ENCODE measurements around the gene CDKL1.

The CDKL1 gene

DNA sequence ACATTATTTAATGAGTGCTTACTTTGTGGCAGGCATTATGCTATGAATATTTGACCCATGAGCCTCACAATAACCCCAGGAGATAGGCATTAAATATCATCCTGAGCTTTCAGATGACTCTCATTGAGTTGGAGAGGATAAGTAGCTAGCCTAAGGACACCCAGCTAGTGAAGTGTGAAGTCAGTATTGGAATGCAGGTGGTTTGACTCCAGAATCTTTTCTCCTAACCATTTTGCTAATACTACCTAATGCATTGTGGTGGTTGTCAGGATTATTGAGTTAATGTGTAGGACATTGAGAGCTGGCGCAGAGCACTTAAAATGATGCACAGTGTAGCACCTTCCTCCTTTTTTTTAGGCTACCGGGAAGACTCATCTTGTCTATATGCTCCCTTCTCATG, 3.8 kb upstream of the CDKL1 start:
- H3K9me2 ChIP-seq (replicated peaks; ENCODE audit: control insufficient read depth, low read length) = no peaks in the 10 kb centered on the region
- no peaks in the 10 kb centered on the region for H3K79me2 ChIP-seq (ENCODE audit: control insufficient read depth, low read length)
- H3K4me1 ChIP-seq (ENCODE audit: control insufficient read depth, low read length) = peaks cover 28% of the 10 kb centered on the region
- H3K4me3 ChIP-seq (ENCODE audit: low read length) = no peak overlapping the region
- H3K36me3 ChIP-seq (ENCODE audit: control insufficient read depth, low read length) = no peaks in the 10 kb centered on the region
- peaks cover 10% of the 10 kb centered on the region for H3F3A ChIP-seq (ENCODE audit: control insufficient read depth, insufficient read depth)
- no peaks in the 10 kb centered on the region for H3K27me3 ChIP-seq (ENCODE audit: control insufficient read depth, low read length)
- H3K9me3 ChIP-seq (ENCODE audit: control insufficient read depth, insufficient read depth, low read length) = no peaks in the 10 kb centered on the region
- no peak overlapping the region for H3K4me2 ChIP-seq (ENCODE audit: low read length)
- no peaks in the 10 kb centered on the region for H4K20me1 ChIP-seq (ENCODE audit: control insufficient read depth, insufficient read depth, low read depth, low read length)
- H3K27ac ChIP-seq (ENCODE audit: low read depth, low read length) = no peak overlapping the region
- TF ChIP-seq, protein P1, sequence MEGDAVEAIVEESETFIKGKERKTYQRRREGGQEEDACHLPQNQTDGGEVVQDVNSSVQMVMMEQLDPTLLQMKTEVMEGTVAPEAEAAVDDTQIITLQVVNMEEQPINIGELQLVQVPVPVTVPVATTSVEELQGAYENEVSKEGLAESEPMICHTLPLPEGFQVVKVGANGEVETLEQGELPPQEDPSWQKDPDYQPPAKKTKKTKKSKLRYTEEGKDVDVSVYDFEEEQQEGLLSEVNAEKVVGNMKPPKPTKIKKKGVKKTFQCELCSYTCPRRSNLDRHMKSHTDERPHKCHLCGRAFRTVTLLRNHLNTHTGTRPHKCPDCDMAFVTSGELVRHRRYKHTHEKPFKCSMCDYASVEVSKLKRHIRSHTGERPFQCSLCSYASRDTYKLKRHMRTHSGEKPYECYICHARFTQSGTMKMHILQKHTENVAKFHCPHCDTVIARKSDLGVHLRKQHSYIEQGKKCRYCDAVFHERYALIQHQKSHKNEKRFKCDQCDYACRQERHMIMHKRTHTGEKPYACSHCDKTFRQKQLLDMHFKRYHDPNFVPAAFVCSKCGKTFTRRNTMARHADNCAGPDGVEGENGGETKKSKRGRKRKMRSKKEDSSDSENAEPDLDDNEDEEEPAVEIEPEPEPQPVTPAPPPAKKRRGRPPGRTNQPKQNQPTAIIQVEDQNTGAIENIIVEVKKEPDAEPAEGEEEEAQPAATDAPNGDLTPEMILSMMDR (IDR thresholded peaks at IDR 0.05; ENCODE audit: low read depth, low read length, poor library complexity, severe bottlenecking) = no peak

DNA sequence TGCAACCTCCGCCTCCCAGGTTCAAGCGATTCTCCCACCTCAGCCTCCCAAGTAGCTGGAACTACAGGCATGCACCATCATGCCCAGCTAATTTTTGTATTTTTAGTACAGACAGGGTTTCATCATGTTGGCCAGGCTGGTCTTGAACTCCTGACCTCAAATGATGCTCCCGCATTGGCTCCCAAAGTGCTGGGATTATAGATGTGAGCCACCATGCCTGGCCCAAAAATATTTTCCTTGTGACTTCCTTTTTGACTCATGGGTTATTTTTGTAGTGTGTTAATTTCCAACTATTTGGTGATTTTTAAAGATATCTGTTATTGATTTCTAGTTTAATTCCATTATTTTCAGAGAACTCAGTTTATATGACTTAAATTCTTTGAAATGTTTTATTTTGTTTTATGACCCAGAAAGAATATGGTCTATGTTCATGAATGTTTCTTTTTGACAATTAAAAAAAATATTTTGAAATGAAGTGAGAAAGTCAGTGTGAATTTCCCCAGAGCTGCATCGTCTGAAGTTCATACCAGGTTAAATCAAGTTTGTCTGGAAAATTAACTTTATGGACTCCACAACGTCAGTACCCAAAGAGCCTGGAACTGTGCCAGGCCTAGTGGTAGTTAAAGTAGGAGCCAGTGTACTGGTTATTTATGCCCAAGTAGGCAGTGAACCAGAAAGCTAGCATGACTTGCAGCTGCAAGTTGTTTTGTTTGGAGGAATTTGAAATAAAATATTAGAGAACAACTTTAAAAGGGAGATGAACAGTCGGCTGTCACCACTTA, 2.8 kb upstream of the CDKL1 start:
- no peak for TF ChIP-seq EZH2phosphoT487 (IDR thresholded peaks at IDR 0.05; ENCODE audit: borderline replicate concordance, low read length)
- TF ChIP-seq, protein P1 (IDR thresholded peaks at IDR 0.05; ENCODE audit: low read depth, low read length, poor library complexity, severe bottlenecking) = no peak
- peaks cover 28% of the 10 kb centered on the region for H3K4me1 ChIP-seq (ENCODE audit: control insufficient read depth, low read length)
- H4K20me1 ChIP-seq (ENCODE audit: control insufficient read depth, insufficient read depth, low read depth, low read length) = no peaks in the 10 kb centered on the region
- no peaks in the 10 kb centered on the region for H3K27me3 ChIP-seq (ENCODE audit: control insufficient read depth, low read length)
- no peak overlapping the region for H3K27ac ChIP-seq (ENCODE audit: low read depth, low read length)
- no peaks in the 10 kb centered on the region for H3K9me2 ChIP-seq (replicated peaks; ENCODE audit: control insufficient read depth, low read length)
- no peaks in the 10 kb centered on the region for H3K9me3 ChIP-seq (ENCODE audit: control insufficient read depth, insufficient read depth, low read length)
- H3K4me2 ChIP-seq (ENCODE audit: low read length) = no peak overlapping the region
- H3F3A ChIP-seq (ENCODE audit: control insufficient read depth, insufficient read depth) = peaks cover 10% of the 10 kb centered on the region
- no peak overlapping the region for H3K4me3 ChIP-seq (ENCODE audit: low read length)
- no peaks in the 10 kb centered on the region for H3K79me2 ChIP-seq (ENCODE audit: control insufficient read depth, low read length)
- no peaks in the 10 kb centered on the region for H3K36me3 ChIP-seq (ENCODE audit: control insufficient read depth, low read length)

DNA sequence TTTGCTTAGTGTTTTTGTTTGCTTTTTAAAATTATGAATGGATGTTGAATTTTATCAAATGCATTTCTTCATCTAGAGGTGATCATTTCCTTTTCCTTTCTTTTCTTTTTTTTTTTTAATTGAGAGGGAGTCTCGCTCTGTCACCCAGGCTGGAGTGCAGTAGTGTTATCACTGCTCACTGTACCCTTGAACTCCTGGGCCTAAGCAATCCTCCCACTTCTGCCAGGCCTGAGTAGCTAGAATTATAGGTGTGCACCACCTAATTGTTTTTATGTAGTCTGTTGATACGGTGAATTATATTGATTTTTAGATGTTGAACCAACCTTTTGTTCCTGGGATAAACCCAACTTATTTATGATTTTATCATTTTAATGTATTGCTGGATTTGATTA, 1.5 kb upstream of the CDKL1 start:
- TF ChIP-seq EZH2phosphoT487 (IDR thresholded peaks at IDR 0.05; ENCODE audit: borderline replicate concordance, low read length) = no peak
- TF ChIP-seq, protein P1 (IDR thresholded peaks at IDR 0.05; ENCODE audit: low read depth, low read length, poor library complexity, severe bottlenecking) = no peak
- Histone ChIP-seq H4K20me1 (ENCODE audit: control insufficient read depth, insufficient read depth, low read depth, low read length) (no peaks in the 10 kb centered on the region), H3K9me3 (ENCODE audit: control insufficient read depth, insufficient read depth, low read length) (no peaks in the 10 kb centered on the region), H3K27ac (ENCODE audit: low read depth, low read length) (no peak overlapping the region), H3K79me2 (ENCODE audit: control insufficient read depth, low read length) (no peaks in the 10 kb centered on the region), H3K4me2 (ENCODE audit: low read length) (no peak overlapping the region), H3K27me3 (ENCODE audit: control insufficient read depth, low read length) (no peaks in the 10 kb centered on the region), H3K4me3 (ENCODE audit: low read length) (no peak overlapping the region), H3F3A (ENCODE audit: control insufficient read depth, insufficient read depth) (peaks cover 7% of the 10 kb centered on the region), H3K36me3 (ENCODE audit: control insufficient read depth, low read length) (no peaks in the 10 kb centered on the region), H3K9me2 (replicated peaks; ENCODE audit: control insufficient read depth, low read length) (no peaks in the 10 kb centered on the region), H3K4me1 (ENCODE audit: control insufficient read depth, low read length) (peaks cover 28% of the 10 kb centered on the region)
